Measurements from ENCODE around the gene HOXC4. TPM values are rescaled to one million over a fixed set of nuclear protein-coding genes. Genes with fewer than 3 reads are reported as not detected.

Gene HOXC4
- 2.1 to 3.7 TPM (median 3.3 TPM) in 5 replicates for total RNA-seq (2022; extraction: Qiagen RNA extraction)

GRCh38 chr12:54053751-54054741 is at the start of gene HOXC4:
TSS of gene HOXC4 (plus strand) at chr12:54053835. CDS start at chr12:54053923, 88 bp downstream.

GRCh38 chr12:54028314-54029201 is 25.1 kb upstream of the HOXC4 start, which contains the start of gene HOXC6:
TSS of gene HOXC6 (plus strand) at chr12:54028440. CDS start at chr12:54028522, 82 bp downstream.

GRCh38 chr12:54032627-54033100 is 21.0 kb upstream of the HOXC4 start, which contains the start of gene HOXC5:
TSS of gene HOXC5 (plus strand) at chr12:54033050. CDS start at chr12:54033123, 73 bp downstream.

Other genes starting within 250 kb of the HOXC4 start
- gene HOXC13, start 115.0 kb upstream of the HOXC4 start, total RNA-seq (2022; extraction: Qiagen RNA extraction), result 18.5 to 27.6 TPM (median 21.5 TPM) in 5 replicates
- gene HOXC12, start 98.9 kb upstream of the HOXC4 start, total RNA-seq (2022; extraction: Qiagen RNA extraction), result not detected in 5 replicates
- gene HOXC11, start 80.7 kb upstream of the HOXC4 start, total RNA-seq (2022; extraction: Qiagen RNA extraction), result 0.62 to 0.92 TPM (median 0.85 TPM) in 5 replicates
- 0.05 to 0.66 TPM (median 0.25 TPM) in 5 replicates for gene HOTAIR, start 78.9 kb upstream of the HOXC4 start, total RNA-seq (2022; extraction: Qiagen RNA extraction)
- 2.7 to 3.8 TPM (median 2.9 TPM) in 5 replicates for gene HOXC10, start 68.7 kb upstream of the HOXC4 start, total RNA-seq (2022; extraction: Qiagen RNA extraction)
- 11.1 to 13.2 TPM (median 11.7 TPM) in 5 replicates for gene HOXC9, start 53.7 kb upstream of the HOXC4 start, total RNA-seq (2022; extraction: Qiagen RNA extraction)
- 4.0 to 5.4 TPM (median 5.1 TPM) in 5 replicates for gene HOXC8, start 44.9 kb upstream of the HOXC4 start, total RNA-seq (2022; extraction: Qiagen RNA extraction)
- gene HOXC6, start 25.4 kb upstream of the HOXC4 start, total RNA-seq (2022; extraction: Qiagen RNA extraction), result 3.4 to 5.5 TPM (median 5.1 TPM) in 5 replicates
- 0.33 to 0.82 TPM (median 0.64 TPM) in 5 replicates for gene HOXC5, start 20.8 kb upstream of the HOXC4 start, total RNA-seq (2022; extraction: Qiagen RNA extraction)
- 29.9 to 35.4 TPM (median 30.3 TPM) in 5 replicates for gene SMUG1, start 135.2 kb downstream of the HOXC4 start, total RNA-seq (2022; extraction: Qiagen RNA extraction)
- gene CBX5, start 226.3 kb downstream of the HOXC4 start, total RNA-seq (2022; extraction: Qiagen RNA extraction), result 21.4 to 26.6 TPM (median 23.3 TPM) in 5 replicates
- gene HNRNPA1, start 226.9 kb downstream of the HOXC4 start, total RNA-seq (2022; extraction: Qiagen RNA extraction), result 1,506 to 2,471 TPM (median 1,550 TPM) in 5 replicates
- 0.07 TPM in 1 of 5 replicates, not detected in the others for gene NFE2, start 247.2 kb downstream of the HOXC4 start, total RNA-seq (2022; extraction: Qiagen RNA extraction)

Data from A549 treated with Mapracorat at 1 μM for 4 hours (cell line).